A549 (cell line): ENCODE results near the gene ACSL3. TPM values are rescaled to one million over a fixed set of nuclear protein-coding genes. Genes with fewer than 3 reads are reported as not detected.
A peak's percentile ranks its signal among the peaks of the same experiment; 100 is the strongest.

Experiments used
- ATAC-seq, 2 experiments: fragments of 200-7000 bp in 1 of 2; fragments of >200 bp in 1 of 2; cut with Nextera tagmentation in 1 of 2; cut with Tn5 transposase in 1 of 2; 3 replicates each; pipeline versions ENCODE4 v1.8.0 to v1.9.1; 2018 to 2020; ENCODE audit warnings: mild to moderate bottlenecking in 1 of 2, moderate library complexity in 1 of 2
- CTCF ChIA-PET: fragments of 300-600 bp; sonication (Branson Sonifier 250); formaldehyde crosslinking; extraction: SDS; loops from one replicate; lab custom pipeline; 2021; ENCODE audit warnings: antibody characterized with exemption, inconsistent platforms; lab: Yijun Ruan, JAX
- POLR2A ChIA-PET: fragments of 350-600 bp; formaldehyde crosslinking; extraction: SDS; loops from one replicate; lab custom pipeline; 2021; ENCODE audit warnings: antibody characterized with exemption, inconsistent platforms; lab: Yijun Ruan, JAX
- DNase-seq, 2 experiments: peaks; one replicate each; pipeline versions ENCODE4 v3.0.0 to v3.0.0-alpha.2; 2011 to 2016; ENCODE audit warnings: low read depth in 1 of 2, low spot score in 1 of 2
- FAIRE-seq: peaks from 2 replicates; lab custom pipeline; 2011; peaks lifted over from hg19 to GRCh38; lab: Jason Lieb, UNC
- H3K27ac ChIP-seq, 2 experiments: fragments of >200 bp; sonication (Bioruptor Twin); formaldehyde crosslinking; 3 replicates each; pipeline ENCODE4 v1.5.1; 2016 to 2017
- H3K4me1 ChIP-seq: fragments of >200 bp; sonication (Bioruptor Twin); formaldehyde crosslinking; 3 replicates; pipeline ENCODE4 v1.6.1; 2016
- H3K4me2 ChIP-seq: fragments of >200 bp; sonication (Bioruptor Twin); formaldehyde crosslinking; 3 replicates; pipeline ENCODE4 v1.6.1; 2016
- H3K4me3 ChIP-seq: fragments of >200 bp; sonication (Bioruptor Twin); formaldehyde crosslinking; 3 replicates; pipeline ENCODE4 v1.5.1; 2016
- H3K9me3 ChIP-seq: fragments of >200 bp; sonication (Bioruptor Twin); formaldehyde crosslinking; 3 replicates; pipeline ENCODE4 v1.6.1; 2016
- ATOH8 ChIP-seq: fragments of 250-450 bp; sonication (Bioruptor Pico); IDR thresholded peaks from 2 replicates; pipeline ENCODE4 v1.5.0; 2020; ENCODE audit warnings: low read depth, mild to moderate bottlenecking, moderate library complexity
- CBX2 ChIP-seq: fragments of 200-600 bp; sonication (generic); IDR thresholded peaks from 2 replicates; pipeline ENCODE4 v1.6.1; 2016; ENCODE audit warnings: low read depth, mild to moderate bottlenecking, borderline replicate concordance
- CEBPB ChIP-seq, 2 experiments: fragments of >200 bp in 1 of 2; sonication (Bioruptor Twin) in 1 of 2; formaldehyde crosslinking in 1 of 2; IDR thresholded peaks; 2 replicates each; pipeline ENCODE4 v1.6.1; 2012 to 2016
- CHD2 ChIP-seq: fragments of 150-350 bp; IDR thresholded peaks from 2 replicates; pipeline ENCODE4 v1.6.1; 2014; ENCODE audit warnings: low read length; ENCODE audit not compliant: partially characterized antibody
- CTCF ChIP-seq: fragments of >200 bp; sonication (Bioruptor Twin); formaldehyde crosslinking; IDR thresholded peaks from 3 replicates; pipeline ENCODE4 v1.5.1; 2016
- E2F6 ChIP-seq: IDR thresholded peaks from 2 replicates; pipeline ENCODE4 v1.6.1; 2012; ENCODE audit warnings: low read depth, borderline replicate concordance
- EHMT2 ChIP-seq: fragments of 200-600 bp; sonication (generic); IDR thresholded peaks from 2 replicates; pipeline ENCODE4 v1.6.1; 2016; ENCODE audit warnings: antibody characterized with exemption, low read depth, mild to moderate bottlenecking, moderate library complexity
- FOSL2 ChIP-seq, 2 experiments: fragments of 450-650 bp in 1 of 2; fragments of >200 bp in 1 of 2; sonication (Bioruptor Twin) in 1 of 2; formaldehyde crosslinking; IDR thresholded peaks; 2 replicates each; pipeline versions ENCODE4 v1.5.0 to v1.6.1; 2016 to 2020; ENCODE audit warnings: mild to moderate bottlenecking in 1 of 2, moderate library complexity in 1 of 2
- HES2 ChIP-seq: fragments of >200 bp; sonication (Bioruptor Twin); formaldehyde crosslinking; IDR thresholded peaks from 2 replicates; pipeline ENCODE4 v1.6.1; 2016
- HOXA7 ChIP-seq: fragments of 250-450 bp; sonication (Bioruptor Pico); IDR thresholded peaks from 2 replicates; pipeline ENCODE4 v1.5.0; 2020; ENCODE audit warnings: mild to moderate bottlenecking, moderate library complexity
- HOXB13 ChIP-seq: fragments of 250-450 bp; sonication (Bioruptor Pico); IDR thresholded peaks from 2 replicates; pipeline ENCODE4 v1.5.0; 2020; ENCODE audit warnings: low read depth, mild to moderate bottlenecking, moderate library complexity
- HOXB5 ChIP-seq: fragments of 250-450 bp; sonication (Bioruptor Pico); IDR thresholded peaks from 2 replicates; pipeline ENCODE4 v1.5.0; 2020; ENCODE audit warnings: mild to moderate bottlenecking, moderate library complexity
- KDM1A ChIP-seq: fragments of 200-600 bp; sonication (generic); IDR thresholded peaks from 2 replicates; pipeline ENCODE4 v1.6.1; 2016; ENCODE audit warnings: low read depth, mild to moderate bottlenecking
- MAZ ChIP-seq: fragments of 150-350 bp; IDR thresholded peaks from 2 replicates; pipeline ENCODE4 v1.6.1; 2014; ENCODE audit warnings: antibody characterized with exemption, low read depth, low read length, borderline replicate concordance
- NFE2L2 ChIP-seq: fragments of 150-350 bp; conservative IDR thresholded peaks from 2 replicates; pipeline ENCODE4 v1.6.1; 2014; ENCODE audit warnings: low read length
- POLR2AphosphoS2 ChIP-seq: conservative IDR thresholded peaks from 2 replicates; pipeline ENCODE4 v1.6.1; 2012; ENCODE audit warnings: low read length, improper control_type of control experiment, inconsistent platforms
- RAD21 ChIP-seq, 2 experiments: fragments of >200 bp in 1 of 2; sonication (Bioruptor Twin) in 1 of 2; formaldehyde crosslinking in 1 of 2; IDR thresholded peaks in 1 of 2; conservative IDR thresholded peaks in 1 of 2; 2 replicates in 1 of 2; 3 replicates in 1 of 2; pipeline ENCODE4 v1.6.1; 2012 to 2018; ENCODE audit warnings: inconsistent platforms in 1 of 2
- RARB ChIP-seq: fragments of 250-450 bp; sonication (Bioruptor Pico); IDR thresholded peaks from 2 replicates; pipeline ENCODE4 v1.8.0; 2021; ENCODE audit warnings: mild to moderate bottlenecking, moderate library complexity
- REST ChIP-seq: fragments of 200-600 bp; sonication (generic); IDR thresholded peaks from 2 replicates; pipeline ENCODE4 v1.6.1; 2016; ENCODE audit warnings: antibody characterized with exemption, mild to moderate bottlenecking, moderate library complexity
- SMC3 ChIP-seq: fragments of >200 bp; sonication (Bioruptor Twin); formaldehyde crosslinking; IDR thresholded peaks from 3 replicates; pipeline ENCODE4 v1.6.1; 2018; ENCODE audit warnings: inconsistent platforms
- USF2 ChIP-seq: fragments of 450-650 bp; IDR thresholded peaks from 2 replicates; pipeline ENCODE4 v1.6.1; 2014; ENCODE audit warnings: antibody characterized with exemption
- WGBS: methylation state at CpG from one replicate; pipeline ENCODE4 v1.1.6; 2017; ENCODE audit errors: missing lambda C conversion rate; 5-methylcytosine and 5-hydroxymethylcytosine counted together
- polyA plus RNA-seq, 4 experiments: library from polyadenylated mRNA; depleted of rRNA in 3 of 4; stranded (reverse); fragments of >200 nt; fragmentation: RNase III in 1 of 4; extraction: RNeasy Plus Mini Kit Qiagen cat#74134 plus additional on column Dnase treatment in 1 of 4; gene quantifications; 2 replicates in 3 of 4; 3 replicates in 1 of 4; pipeline ENCODE4 v1.2.3, GENCODE V29; 2011 to 2017

The ACSL3 gene
- polyA plus RNA-seq, 2 of the 4 experiments (the other 2 are of a cell fraction): 142 to 160 TPM

- ChIA-PET POLR2A (no interaction called here), CTCF (no interaction called here)
- Histone ChIP-seq H3K27ac (no peak overlapping the region), H3K4me3 (no peak overlapping the region), H3K9me3 (peaks cover 7% of the 10 kb centered on the region; the same call in 2 of the 3 replicates), H3K4me1 (no peaks in the 10 kb centered on the region), H3K4me2 (no peak overlapping the region)
- WGBS: 94% methylated on average over 7 of the region's 7 CpGs
- TF ChIP-seq HES2 (no peak), ATOH8 (CRISPR knock-in tag) (no peak), CBX2 (no peak), POLR2AphosphoS2 (no peak), CTCF (no peak), NFE2L2 (no peak), CHD2 (no peak), E2F6 (no peak), USF2 (no peak), EHMT2 (no peak), HOXB13 (CRISPR knock-in tag) (no peak), MAZ (no peak), HOXA7 (CRISPR knock-in tag) (no peak)
- ATAC-seq (no peak), FAIRE-seq (no peak), DNase-seq (no peak)
These were observed 75.9 kb downstream of the ACSL3 start for GRCh38 chr2:222936705-222937104.

- Histone ChIP-seq H3K4me2 (no peak overlapping the region), H3K27ac (no peak overlapping the region), H3K4me1 (peaks cover 11% of the 10 kb centered on the region; the same call in 1 of the 3 replicates), H3K9me3 (peaks cover 7% of the 10 kb centered on the region; the same call in 2 of the 3 replicates), H3K4me3 (no peak overlapping the region)
- peak in 1 of 2 experiments; percentile 23 for DNase-seq
- no peak for TF ChIP-seq RARB (CRISPR knock-in tag)
- TF ChIP-seq KDM1A: no peak
- no peak for TF ChIP-seq HOXA7 (CRISPR knock-in tag)
- TF ChIP-seq FOSL2 (IDR thresholded peaks at IDR 0.05): no peak
- TF ChIP-seq FOSL2 (CRISPR knock-in tag; IDR thresholded peaks at IDR 0.05): peak; percentile 53; the same call in 1 of the 2 replicates
- TF ChIP-seq CEBPB (IDR thresholded peaks at IDR 0.05): no peak
- FAIRE-seq: no peak
- 92% methylated on average over 2 of the region's 2 CpGs for WGBS
- ChIA-PET CTCF (interaction anchor here (0.8 to 2.9 kb wide), 12 partner anchors 10 to 246 kb away, joined by 3 to 10 read pairs (median 4); no protein-coding TSS in a partner anchor), POLR2A (no interaction called here)
- ATAC-seq: no peak
These were observed 77.5 kb downstream of the ACSL3 start for GRCh38 chr2:222938327-222938726.

- POLR2A ChIA-PET: no interaction called here
- CTCF ChIA-PET: interaction anchor here (0.8 to 2.9 kb wide), 20 partner anchors 8 to 819 kb away, joined by 3 to 13 read pairs (median 4); no protein-coding TSS in a partner anchor
- Histone ChIP-seq H3K4me2 (no peak overlapping the region), H3K4me1 (peaks cover 21% of the 10 kb centered on the region; the same call in 2 of the 3 replicates), H3K4me3 (no peak overlapping the region), H3K27ac (no peak overlapping the region), H3K9me3 (peaks cover 7% of the 10 kb centered on the region; the same call in 2 of the 3 replicates)
- TF ChIP-seq SMC3 (peak; percentile 71), CTCF (peak; percentile 72), HOXB5 (CRISPR knock-in tag) (no peak), RAD21 (conservative IDR thresholded peaks at IDR 0.05 in 1 of 2, IDR thresholded peaks at IDR 0.05 in 1 of 2) (peak; percentile 62 to 74), REST (peak; percentile 63; the same call in 1 of the 2 replicates)
- WGBS: 71% methylated on average over 6 of the region's 6 CpGs
- ATAC-seq: peak; percentile 89 to 94
- peak in 1 of 2 experiments; percentile 72 for DNase-seq
- FAIRE-seq: peak; percentile 7
These were observed 78.5 kb downstream of the ACSL3 start for GRCh38 chr2:222939208-222939856.
